B cell (primary cell): ENCODE results near the gene LYPLAL1. TPM values are rescaled to one million over a fixed set of nuclear protein-coding genes. Genes with fewer than 3 reads are reported as not detected.

Source experiments
- ATAC-seq: fragments of 200-7000 bp; cut with Tn5 transposase; one replicate; pipeline ENCODE4 v1.10.0; 2021; ENCODE audit warnings: low read depth, mild to moderate bottlenecking, moderate number of reproducible peaks, moderate library complexity
- CTCF ChIA-PET: fragments of 350-600 bp; sonication (Branson Sonifier 250); formaldehyde crosslinking; loops from one replicate; lab custom pipeline; 2021; ENCODE audit warnings: antibody characterized with exemption, inconsistent platforms; lab: Charles Lee
- POLR2A ChIA-PET: fragments of 350-600 bp; sonication (Branson Sonifier 250); formaldehyde crosslinking; loops from one replicate; lab custom pipeline; 2021; ENCODE audit warnings: antibody characterized with exemption; lab: Charles Lee
- DNase-seq: peaks from one replicate; pipeline ENCODE4 v3.0.0; 2013
- H2AFZ ChIP-seq: 2 replicates; pipeline ENCODE4 v1.6.1; 2012; ENCODE audit warnings: mild to moderate bottlenecking, low read depth, low read length; ENCODE audit not compliant: insufficient read depth, poor library complexity, severe bottlenecking
- H3K27ac ChIP-seq, 2 donors: 1 replicate in 1 of 2; 2 replicates in 1 of 2; pipeline ENCODE4 v1.5.1; 2012 to 2013; ENCODE audit warnings: low read length in 2 of 2, mild to moderate bottlenecking in 2 of 2, moderate library complexity in 1 of 2
- H3K27me3 ChIP-seq, 4 experiments: fragments of 200-600 bp in 1 of 4; sonication (generic) in 1 of 4; replicated peaks in 1 of 4; 1 replicate in 2 of 4; 2 replicates in 2 of 4; pipeline versions ENCODE4 v1.6.1 to v1.7.0; 2013 to 2016; ENCODE audit warnings: low read length in 3 of 4, mild to moderate bottlenecking in 2 of 4, mixed read lengths in 1 of 4, moderate library complexity in 1 of 4; ENCODE audit not compliant: insufficient read depth in 4 of 4, control insufficient read depth in 3 of 4; ENCODE audit errors: control extremely low read depth in 1 of 4
- H3K36me3 ChIP-seq, 2 experiments: replicated peaks in 1 of 2; 1 replicate in 1 of 2; 2 replicates in 1 of 2; pipeline versions ENCODE4 v1.6.1 to v1.7.1; 2013; ENCODE audit warnings: low read length in 1 of 2; ENCODE audit not compliant: insufficient read depth in 2 of 2, control insufficient read depth in 1 of 2; ENCODE audit errors: control extremely low read depth in 1 of 2, extremely low read depth in 1 of 2
- H3K4me1 ChIP-seq, 2 donors: fragments of 200-600 bp in 1 of 2; sonication (generic) in 1 of 2; 1 replicate in 1 of 2; 2 replicates in 1 of 2; pipeline versions ENCODE4 v1.5.1 to v1.6.1; 2013 to 2017; ENCODE audit warnings: low read length in 2 of 2; ENCODE audit not compliant: control insufficient read depth in 2 of 2, insufficient read depth in 2 of 2
- H3K4me2 ChIP-seq: replicated peaks from 2 replicates; pipeline ENCODE3; 2012; ENCODE audit warnings: mild to moderate bottlenecking, low read depth, low read length; ENCODE audit not compliant: poor library complexity, severe bottlenecking
- H3K4me3 ChIP-seq, 5 experiments: fragments of 200-600 bp in 1 of 5; sonication (generic) in 1 of 5; 1 replicate in 3 of 5; 2 replicates in 2 of 5; pipeline versions ENCODE4 v1.5.1 to v1.7.0; 2011 to 2016; ENCODE audit warnings: low read length in 4 of 5, mild to moderate bottlenecking in 4 of 5, low read depth in 2 of 5, control low read depth in 1 of 5, moderate library complexity in 1 of 5; ENCODE audit not compliant: insufficient read depth in 1 of 5; ENCODE audit errors: control extremely low read depth in 1 of 5, extremely low read depth in 1 of 5
- H3K79me2 ChIP-seq: fragments of 200-600 bp; sonication (generic); one replicate; pipeline ENCODE4 v1.6.0; 2016; ENCODE audit warnings: low read length; ENCODE audit not compliant: control insufficient read depth, insufficient read depth
- H3K9ac ChIP-seq: fragments of 200-600 bp; sonication (generic); 2 replicates; pipeline ENCODE4 v1.6.1; 2017; ENCODE audit warnings: mild to moderate bottlenecking, low read length, moderate library complexity
- H3K9me3 ChIP-seq, 3 donors: one replicate each; pipeline versions ENCODE4 v1.6.1 to v1.7.1; 2013; ENCODE audit warnings: low read length in 2 of 3; ENCODE audit not compliant: control insufficient read depth in 2 of 3, insufficient read depth in 1 of 3; ENCODE audit errors: control extremely low read depth in 1 of 3
- H4K20me1 ChIP-seq: 2 replicates; pipeline ENCODE4 v1.6.0; 2012; ENCODE audit warnings: mild to moderate bottlenecking, low read length; ENCODE audit not compliant: insufficient read depth, control insufficient read depth, poor library complexity, severe bottlenecking
- H3K27ac Mint-ChIP-seq: one replicate; pipeline ENCODE4 v1.8.0; 2021; ENCODE audit warnings: mixed read lengths
- H3K27me3 Mint-ChIP-seq: one replicate; pipeline ENCODE4 v1.8.0; 2021; ENCODE audit warnings: mixed read lengths
- H3K4me1 Mint-ChIP-seq: one replicate; pipeline ENCODE4 v1.8.0; 2021; ENCODE audit warnings: mixed read lengths
- H3K4me3 Mint-ChIP-seq: one replicate; pipeline ENCODE4 v1.8.0; 2021; ENCODE audit warnings: mixed read lengths
- H3K9me3 Mint-ChIP-seq: one replicate; pipeline ENCODE4 v1.8.0; 2022; ENCODE audit warnings: mixed read lengths; ENCODE audit not compliant: insufficient read depth
- EZH2 ChIP-seq: IDR thresholded peaks from 2 replicates; pipeline ENCODE4 v1.6.1; 2012; ENCODE audit warnings: borderline replicate concordance, low read depth, mild to moderate bottlenecking, moderate library complexity, low read length; ENCODE audit not compliant: insufficient read depth, poor library complexity, severe bottlenecking
- WGBS: methylation state at CpG from one replicate; pipeline ENCODE4 v1.1.5; 2013; ENCODE audit warnings: missing lambda C conversion rate; ENCODE audit not compliant: insufficient coverage; 5-methylcytosine and 5-hydroxymethylcytosine counted together
- intact Hi-C: fragments of 100-400 bp; cut with micrococcal nuclease; formaldehyde crosslinking; loops from one replicate; pipeline ENCODE4 v1.10.0; 2022
- polyA plus RNA-seq: library from polyadenylated mRNA; depleted of rRNA; stranded (reverse); fragments of >200 nt; gene quantifications from 2 replicates; pipeline ENCODE4 v1.2.3, GENCODE V29; 2012
- total RNA-seq, 2 donors: library from RNA; stranded (reverse); fragments of 120-200 nt in 1 of 2; gene quantifications; 1 replicate in 1 of 2; 2 replicates in 1 of 2; pipeline versions ENCODE4 v1.2.3 to v1.2.4, GENCODE V29; 2013 to 2022
- TF ChIP-seq, protein P1 (sequence below): fragments of 200-600 bp; IDR thresholded peaks from one replicate; pipeline ENCODE4 v1.8.0; 2022; ENCODE audit warnings: antibody characterized with exemption, mild to moderate bottlenecking

The LYPLAL1 gene
- total and polyA plus RNA-seq, 2 donors (not counting 1 experiment from before 2014, with no cell fraction given), result 27.0 to 65.4 TPM

DNA sequence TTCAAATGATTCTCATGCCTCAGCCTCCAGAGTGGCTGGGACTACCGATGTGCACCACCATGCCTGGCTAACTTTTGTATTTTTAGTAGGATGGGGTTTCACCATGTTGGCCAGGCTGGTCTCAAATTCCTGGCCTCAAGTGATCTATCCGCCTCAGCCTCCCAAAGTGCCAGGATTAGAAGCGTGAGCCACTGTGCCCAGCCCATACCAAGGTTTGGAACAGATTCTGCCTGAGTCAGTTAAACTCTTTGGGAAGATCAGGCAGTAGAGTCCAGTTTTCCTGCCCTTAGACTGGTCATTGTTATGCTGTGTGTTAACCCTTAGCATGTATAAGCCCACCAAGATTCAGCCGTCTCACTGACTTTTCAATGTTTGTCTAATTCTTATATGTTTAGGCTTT is 48.3 kb upstream of the LYPLAL1 start:
- Histone ChIP-seq H4K20me1 (no peaks in the 10 kb centered on the region), H3K36me3 (no peaks in the 10 kb centered on the region), H3K9me3 (no peaks in the 10 kb centered on the region), H3K9ac (no peak overlapping the region), H2AFZ (no peak overlapping the region), H3K4me3 (no peak overlapping the region), H3K4me1 (no peaks in the 10 kb centered on the region), H3K4me2 (no peak overlapping the region), H3K79me2 (no peaks in the 10 kb centered on the region), H3K27me3 (no peaks in the 10 kb centered on the region), H3K27ac (no peak overlapping the region)
- no peak overlapping the region for H3K4me3 Mint-ChIP-seq
- peaks cover 12% of the 10 kb centered on the region for H3K27me3 Mint-ChIP-seq
- no peak overlapping the region for H3K27ac Mint-ChIP-seq
- DNase-seq (no peak), ATAC-seq (no peak)
- no peak for TF ChIP-seq EZH2
- ChIA-PET POLR2A (no interaction called here), CTCF (no interaction called here)
- H3K9me3 Mint-ChIP-seq, result no peaks in the 10 kb centered on the region
- intact Hi-C loops, result no loop called here
- no peaks in the 10 kb centered on the region for H3K4me1 Mint-ChIP-seq
- WGBS, result 96% methylated on average over 3 of the region's 4 CpGs

GRCh38 chr1:219126377-219126776 is 47.3 kb upstream of the LYPLAL1 start:
- WGBS, result 83% methylated on average over 1 of the region's 2 CpGs
- Histone ChIP-seq H3K4me3 (no peak overlapping the region), H3K27ac (no peak overlapping the region), H3K4me1 (no peaks in the 10 kb centered on the region), H3K9me3 (no peaks in the 10 kb centered on the region), H4K20me1 (no peaks in the 10 kb centered on the region), H3K9ac (no peak overlapping the region), H2AFZ (no peak overlapping the region), H3K27me3 (no peaks in the 10 kb centered on the region), H3K4me2 (no peak overlapping the region), H3K79me2 (no peaks in the 10 kb centered on the region), H3K36me3 (no peaks in the 10 kb centered on the region)
- CTCF ChIA-PET, result no interaction called here
- H3K4me3 Mint-ChIP-seq, result no peak overlapping the region
- POLR2A ChIA-PET, result no interaction called here
- intact Hi-C loops, result no loop called here
- TF ChIP-seq, protein P1, sequence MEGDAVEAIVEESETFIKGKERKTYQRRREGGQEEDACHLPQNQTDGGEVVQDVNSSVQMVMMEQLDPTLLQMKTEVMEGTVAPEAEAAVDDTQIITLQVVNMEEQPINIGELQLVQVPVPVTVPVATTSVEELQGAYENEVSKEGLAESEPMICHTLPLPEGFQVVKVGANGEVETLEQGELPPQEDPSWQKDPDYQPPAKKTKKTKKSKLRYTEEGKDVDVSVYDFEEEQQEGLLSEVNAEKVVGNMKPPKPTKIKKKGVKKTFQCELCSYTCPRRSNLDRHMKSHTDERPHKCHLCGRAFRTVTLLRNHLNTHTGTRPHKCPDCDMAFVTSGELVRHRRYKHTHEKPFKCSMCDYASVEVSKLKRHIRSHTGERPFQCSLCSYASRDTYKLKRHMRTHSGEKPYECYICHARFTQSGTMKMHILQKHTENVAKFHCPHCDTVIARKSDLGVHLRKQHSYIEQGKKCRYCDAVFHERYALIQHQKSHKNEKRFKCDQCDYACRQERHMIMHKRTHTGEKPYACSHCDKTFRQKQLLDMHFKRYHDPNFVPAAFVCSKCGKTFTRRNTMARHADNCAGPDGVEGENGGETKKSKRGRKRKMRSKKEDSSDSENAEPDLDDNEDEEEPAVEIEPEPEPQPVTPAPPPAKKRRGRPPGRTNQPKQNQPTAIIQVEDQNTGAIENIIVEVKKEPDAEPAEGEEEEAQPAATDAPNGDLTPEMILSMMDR, result no peak
- no peak for TF ChIP-seq EZH2
- ATAC-seq (no peak), DNase-seq (no peak)
- H3K27ac Mint-ChIP-seq, result no peak overlapping the region
- no peaks in the 10 kb centered on the region for H3K4me1 Mint-ChIP-seq
- peaks cover 12% of the 10 kb centered on the region for H3K27me3 Mint-ChIP-seq
- no peaks in the 10 kb centered on the region for H3K9me3 Mint-ChIP-seq
